Measurements from ENCODE around the gene ATP1B1. TPM values are rescaled to one million over a fixed set of nuclear protein-coding genes. Genes with fewer than 3 reads are reported as not detected.

Gene ATP1B1
- total and polyA plus RNA-seq, 2 of the 13 experiments (the other 11 are each of a cell fraction or from before 2014, with no cell fraction given), result 134 to 135 TPM

GRCh38 chr1:169089776-169090175, 16.7 kb upstream of the ATP1B1 start (continued):
- TF ChIP-seq CBX2 (IDR thresholded peaks at IDR 0.05; ENCODE audit: low read depth, low read length) (no peak), CBX2 (CRISPR knock-in tag; IDR thresholded peaks at IDR 0.05; ENCODE audit: low read depth) (no peak), MXD4 (CRISPR knock-in tag; IDR thresholded peaks at IDR 0.05) (no peak)

GRCh38 chr1:169090308-169090899, 16.1 kb upstream of the ATP1B1 start:
- POLR2A ChIA-PET, result interaction anchor here (0.9 kb wide), 1 partner anchor 17 kb away, joined by 3 read pairs; no protein-coding TSS in a partner anchor
- in situ Hi-C loops (cut with HindIII; ENCODE audit: extremely low pct_ligation_motif_present, low pct_unique_long_range_greater_than_20kb), result no loop called here
- TF ChIP-seq ZNF232 (CRISPR knock-in tag; IDR thresholded peaks at IDR 0.05; ENCODE audit: borderline replicate concordance) (no peak), CCAR2 (optimal IDR thresholded peaks at IDR 0.05; ENCODE audit: low read depth, low read length) (no peak), RORA (CRISPR knock-in tag; IDR thresholded peaks at IDR 0.05) (no peak), ZFP82 (CRISPR knock-in tag; IDR thresholded peaks at IDR 0.05; ENCODE audit: borderline replicate concordance) (no peak), ZNF747 (CRISPR knock-in tag; IDR thresholded peaks at IDR 0.05; ENCODE audit: borderline replicate concordance) (no peak), HHEX (CRISPR knock-in tag; IDR thresholded peaks at IDR 0.05) (no peak), KLF12 (CRISPR knock-in tag; IDR thresholded peaks at IDR 0.05; ENCODE audit: borderline replicate concordance) (no peak), ZNF274 (CRISPR knock-in tag; IDR thresholded peaks at IDR 0.05) (no peak), ZNF503 (CRISPR knock-in tag; IDR thresholded peaks at IDR 0.05) (no peak), CC2D1A (CRISPR knock-in tag; IDR thresholded peaks at IDR 0.05) (no peak), LCORL (IDR thresholded peaks at IDR 0.05) (no peak), LCORL (CRISPR knock-in tag; IDR thresholded peaks at IDR 0.05) (no peak), CBX2 (IDR thresholded peaks at IDR 0.05; ENCODE audit: low read depth, low read length) (no peak), CBX2 (CRISPR knock-in tag; IDR thresholded peaks at IDR 0.05; ENCODE audit: low read depth) (no peak)
- TF ChIP-seq, protein P1, sequence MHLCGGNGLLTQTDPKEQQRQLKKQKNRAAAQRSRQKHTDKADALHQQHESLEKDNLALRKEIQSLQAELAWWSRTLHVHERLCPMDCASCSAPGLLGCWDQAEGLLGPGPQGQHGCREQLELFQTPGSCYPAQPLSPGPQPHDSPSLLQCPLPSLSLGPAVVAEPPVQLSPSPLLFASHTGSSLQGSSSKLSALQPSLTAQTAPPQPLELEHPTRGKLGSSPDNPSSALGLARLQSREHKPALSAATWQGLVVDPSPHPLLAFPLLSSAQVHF (CRISPR knock-in tag; IDR thresholded peaks at IDR 0.05), result no peak

More at GRCh38 chr1:169090308-169090899, 16.1 kb upstream of the ATP1B1 start:
- DNase-seq (ENCODE audit: low spot score) (no peak), ATAC-seq (no peak), FAIRE-seq (no peak)
- no peaks in the 10 kb centered on the region for H3K9me3 ChIP-seq (ENCODE audit: low read length)
- no TSS peak for BruUV-seq (replicated peaks)
- H3K27me3 ChIP-seq (ENCODE audit: control insufficient read depth in 1 of 2, insufficient read depth in 2 of 2, low read length in 2 of 2), result no peaks in the 10 kb centered on the region; a peak in 1 of 5 replicates
- no peak overlapping the region for H2AFZ ChIP-seq (ENCODE audit: low read length)
- H3K4me3 ChIP-seq (replicated peaks in 1 of 3; ENCODE audit: insufficient read depth in 1 of 3, low read depth in 2 of 3, low read length in 3 of 3), result no peak overlapping the region
- CTCF ChIA-PET (ENCODE audit: low intra/inter-chr PET ratio, low total read pairs), result no interaction called here
- H3K36me3 ChIP-seq (replicated peaks in 1 of 2; ENCODE audit: control insufficient read depth in 1 of 2, insufficient read depth in 2 of 2, low read length in 2 of 2), result no peaks in the 10 kb centered on the region
- H3K27ac ChIP-seq (ENCODE audit: extremely low read length, insufficient read depth, low read length), result no peak overlapping the region
- 66% methylated on average over 4 of the region's 4 CpGs for WGBS (ENCODE audit: low lambda C conversion rate)
- no peak overlapping the region for H3K9ac ChIP-seq (ENCODE audit: insufficient read depth, low read depth, low read length)
- H3K79me2 ChIP-seq (ENCODE audit: insufficient read depth, low read length), result no peaks in the 10 kb centered on the region
- H3K4me2 ChIP-seq (ENCODE audit: low read depth, low read length), result no peak overlapping the region
- intact Hi-C loops (cut with micrococcal nuclease; ENCODE audit: unreplicated experiment), result no loop called here
- no peaks in the 10 kb centered on the region for H4K20me1 ChIP-seq (ENCODE audit: insufficient read depth, low read length)
- H3K4me1 ChIP-seq (ENCODE audit: insufficient read depth, low read length), result peaks cover 48% of the 10 kb centered on the region
